ENCODE results near the gene CFAP58.
"Not testable (repeated sequence)": the region's sequence is repeated elsewhere in the genome, so short reads cannot be mapped to it uniquely, and the experiment has no call there.

The CFAP58 gene

GRCh38 chr10:104437226-104437625 is 83.6 kb downstream of the CFAP58 start:
- no peak for DNase-seq (ENCODE audit: low spot score)

GRCh38 chr10:104440221-104440620 is 86.6 kb downstream of the CFAP58 start:
- no peak for DNase-seq (ENCODE audit: low spot score)

GRCh38 chr10:104441329-104442000 is 87.8 kb downstream of the CFAP58 start:
- no peak for DNase-seq (ENCODE audit: low spot score)

GRCh38 chr10:104445359-104445758 is 91.7 kb downstream of the CFAP58 start:
- no peak for DNase-seq (ENCODE audit: low spot score)

- DNase-seq (ENCODE audit: low spot score) = no peak
Observed at GRCh38 chr10:104446151-104446550, 92.5 kb downstream of the CFAP58 start.

- DNase-seq (ENCODE audit: low spot score) = no peak
Observed at GRCh38 chr10:104447331-104447730, 93.7 kb downstream of the CFAP58 start.

- DNase-seq (ENCODE audit: low spot score) = no peak
Observed at GRCh38 chr10:104447906-104448305, 94.3 kb downstream of the CFAP58 start.

- DNase-seq (ENCODE audit: low spot score) = no peak
Observed at GRCh38 chr10:104449391-104449790, 95.8 kb downstream of the CFAP58 start.

- no peak for DNase-seq (ENCODE audit: low spot score)
Observed at GRCh38 chr10:104450490-104450889, 96.9 kb downstream of the CFAP58 start.

GRCh38 chr10:104450954-104451353 is 97.3 kb downstream of the CFAP58 start:
- DNase-seq (ENCODE audit: low spot score) = no peak

GRCh38 chr10:104452977-104453376 is 99.3 kb downstream of the CFAP58 start:
- DNase-seq (ENCODE audit: low spot score) = no peak

- no peak for DNase-seq (ENCODE audit: low spot score)
Observed at GRCh38 chr10:104456802-104457542, 103.3 kb downstream of the CFAP58 start.

GRCh38 chr10:104457543-104457828 is 103.9 kb downstream of the CFAP58 start:
- DNase-seq (ENCODE audit: low spot score) = no peak

GRCh38 chr10:104465575-104465974 is 111.9 kb downstream of the CFAP58 start:
- DNase-seq (ENCODE audit: low spot score) = not testable (repeated sequence)

GRCh38 chr10:104468818-104469217 is 115.2 kb downstream of the CFAP58 start:
- not testable (repeated sequence) for DNase-seq (ENCODE audit: low spot score)

GRCh38 chr10:104472505-104472904 is 118.9 kb downstream of the CFAP58 start:
- no peak for DNase-seq (ENCODE audit: low spot score)

GRCh38 chr10:104472957-104473745 is 119.5 kb downstream of the CFAP58 start:
- DNase-seq (ENCODE audit: low spot score) = no peak

- DNase-seq (ENCODE audit: low spot score) = no peak
Observed at GRCh38 chr10:104478380-104478779, 124.7 kb downstream of the CFAP58 start.

- DNase-seq (ENCODE audit: low spot score) = no peak
Observed at GRCh38 chr10:104479906-104480593, 126.4 kb downstream of the CFAP58 start.

- no peak for DNase-seq (ENCODE audit: low spot score)
Observed at GRCh38 chr10:104480797-104481196, 127.2 kb downstream of the CFAP58 start.

GRCh38 chr10:104483582-104483981 is 129.9 kb downstream of the CFAP58 start:
- no peak for DNase-seq (ENCODE audit: low spot score)

- DNase-seq (ENCODE audit: low spot score) = no peak
Observed at GRCh38 chr10:104485632-104486031, 132.0 kb downstream of the CFAP58 start.
